BE2C (cell line): ENCODE measurements around the gene ANKRD24.
"Not testable (repeated sequence)": the region's sequence is repeated elsewhere in the genome, so short reads cannot be mapped to it uniquely, and the experiment has no call there.

Experiments
- DNase-seq: peaks from one replicate; pipeline ENCODE4 v3.0.0-alpha.2; 2020
- H3K27me3 ChIP-seq: fragments of 250-450 bp; sonication (Bioruptor Pico); 2 replicates; pipeline ENCODE4 v1.5.1; 2020; ENCODE audit warnings: mild to moderate bottlenecking
- H3K36me3 ChIP-seq: fragments of 250-450 bp; sonication (Bioruptor Pico); 2 replicates; pipeline ENCODE4 v1.5.1; 2020; ENCODE audit warnings: mild to moderate bottlenecking
- H3K4me1 ChIP-seq: fragments of 250-450 bp; sonication (Bioruptor Pico); 2 replicates; pipeline ENCODE4 v1.5.1; 2020
- H3K4me3 ChIP-seq: 2 replicates; pipeline ENCODE4 v1.5.1; 2011; ENCODE audit warnings: low read depth, low read length
- H3K9me3 ChIP-seq: fragments of 250-450 bp; sonication (Bioruptor Pico); 2 replicates; pipeline ENCODE4 v1.5.1; 2020
- TF ChIP-seq, protein P1 (sequence below): IDR thresholded peaks from 2 replicates; pipeline ENCODE4 v1.5.1; 2012; ENCODE audit warnings: mild to moderate bottlenecking, low read depth, low read length

The ANKRD24 gene

GRCh38 chr19:4241824-4242430, 59.4 kb downstream of the ANKRD24 start:
- H3K36me3 ChIP-seq: no peaks in the 10 kb centered on the region
- no peak overlapping the region for H3K4me3 ChIP-seq
- H3K9me3 ChIP-seq: peaks cover 7% of the 10 kb centered on the region
- no peaks in the 10 kb centered on the region for H3K27me3 ChIP-seq
- H3K4me1 ChIP-seq: no peaks in the 10 kb centered on the region; the same call in 1 of the 2 replicates
- TF ChIP-seq, protein P1, sequence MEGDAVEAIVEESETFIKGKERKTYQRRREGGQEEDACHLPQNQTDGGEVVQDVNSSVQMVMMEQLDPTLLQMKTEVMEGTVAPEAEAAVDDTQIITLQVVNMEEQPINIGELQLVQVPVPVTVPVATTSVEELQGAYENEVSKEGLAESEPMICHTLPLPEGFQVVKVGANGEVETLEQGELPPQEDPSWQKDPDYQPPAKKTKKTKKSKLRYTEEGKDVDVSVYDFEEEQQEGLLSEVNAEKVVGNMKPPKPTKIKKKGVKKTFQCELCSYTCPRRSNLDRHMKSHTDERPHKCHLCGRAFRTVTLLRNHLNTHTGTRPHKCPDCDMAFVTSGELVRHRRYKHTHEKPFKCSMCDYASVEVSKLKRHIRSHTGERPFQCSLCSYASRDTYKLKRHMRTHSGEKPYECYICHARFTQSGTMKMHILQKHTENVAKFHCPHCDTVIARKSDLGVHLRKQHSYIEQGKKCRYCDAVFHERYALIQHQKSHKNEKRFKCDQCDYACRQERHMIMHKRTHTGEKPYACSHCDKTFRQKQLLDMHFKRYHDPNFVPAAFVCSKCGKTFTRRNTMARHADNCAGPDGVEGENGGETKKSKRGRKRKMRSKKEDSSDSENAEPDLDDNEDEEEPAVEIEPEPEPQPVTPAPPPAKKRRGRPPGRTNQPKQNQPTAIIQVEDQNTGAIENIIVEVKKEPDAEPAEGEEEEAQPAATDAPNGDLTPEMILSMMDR: no peak
- DNase-seq: no peak

- DNase-seq, H3K4me1 ChIP-seq, H3K4me3 ChIP-seq, H3K9me3 ChIP-seq, H3K27me3 ChIP-seq: not testable (repeated sequence)
- H3K36me3 ChIP-seq: peaks cover 23% of the 10 kb centered on the region
Observed at GRCh38 chr19:4245938-4246337, 63.4 kb downstream of the ANKRD24 start.

DNA sequence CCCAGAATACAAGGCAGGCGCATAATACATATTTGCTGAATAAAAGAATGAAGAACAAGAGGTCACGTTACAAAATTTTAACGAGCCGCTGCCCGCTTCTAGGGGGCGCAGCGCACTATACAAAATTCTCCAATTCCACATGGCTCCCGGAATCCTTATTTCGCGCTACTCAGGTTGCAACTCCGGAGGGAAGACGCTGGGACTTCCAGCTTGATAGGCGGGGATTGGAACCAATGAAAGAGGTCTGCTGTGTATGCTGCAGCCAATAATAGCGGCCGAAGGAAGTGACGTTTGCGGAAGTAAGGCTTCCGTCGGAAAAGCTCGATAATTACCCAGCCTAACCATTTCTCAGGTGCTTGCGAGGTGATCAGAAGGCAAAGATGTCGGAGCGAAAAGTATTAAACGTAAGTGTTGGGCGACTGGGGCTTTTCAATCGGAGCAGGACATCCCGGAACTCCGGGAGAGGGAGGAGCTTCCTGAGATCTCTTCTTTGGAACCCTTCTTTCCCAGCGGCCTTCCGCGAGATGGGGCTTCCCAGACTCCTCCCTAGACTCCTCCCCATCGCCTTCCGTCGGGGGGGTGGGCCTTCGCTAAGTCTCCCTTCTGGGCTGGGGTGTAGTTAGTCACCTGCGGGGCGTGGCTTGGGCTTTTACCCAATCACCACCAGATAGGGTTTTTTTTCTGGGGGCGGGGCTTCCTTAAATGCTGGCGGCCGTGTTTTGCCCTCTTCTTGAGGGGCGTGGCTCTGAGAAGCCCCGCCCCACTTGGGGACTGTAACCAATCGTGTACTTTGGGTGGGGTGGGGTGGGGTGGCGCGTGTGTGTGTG, 64.5 kb downstream of the ANKRD24 start, which contains the start of gene YJU2:
Gene YJU2, plus strand, starts transcription at position 314 of the 827 bp plus-strand sequence. Its CDS starts 67 bp downstream, at position 381.
- TF ChIP-seq, protein P1: peak; percentile 75
- peaks cover under 1% of the 10 kb centered on the region; the same call in 1 of the 2 replicates for H3K9me3 ChIP-seq
- peak; percentile 100 for DNase-seq
- H3K36me3 ChIP-seq: peaks cover 34% of the 10 kb centered on the region
- peak within 1 kb of the TSS; percentile 87 for H3K4me3 ChIP-seq
- H3K27me3 ChIP-seq: no peaks in the 10 kb centered on the region
- no peaks in the 10 kb centered on the region; the same call in 1 of the 2 replicates for H3K4me1 ChIP-seq

DNA sequence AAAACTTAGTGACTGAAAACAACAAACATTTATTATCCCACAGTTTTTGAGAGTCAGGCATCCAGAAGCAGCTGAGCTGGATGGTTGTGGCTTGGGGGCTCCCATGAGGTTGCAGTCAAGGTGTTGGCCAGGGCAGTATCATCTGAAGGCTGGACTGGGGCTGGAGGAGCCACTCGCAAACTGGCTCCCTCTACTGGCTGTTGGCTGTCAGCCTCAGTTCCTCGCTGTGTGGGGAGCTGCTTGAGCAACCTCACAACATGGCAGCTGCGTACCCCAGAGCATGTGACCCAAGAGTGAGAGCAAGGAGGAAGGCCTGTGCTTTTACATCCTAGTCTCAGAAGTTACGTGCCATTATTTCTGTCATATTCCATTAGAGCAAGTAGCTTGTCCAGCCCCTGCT, 74.1 kb downstream of the ANKRD24 start:
- Histone ChIP-seq H3K27me3 (no peaks in the 10 kb centered on the region), H3K9me3 (no peaks in the 10 kb centered on the region; the same call in 1 of the 2 replicates), H3K4me3 (no peak overlapping the region), H3K36me3 (peaks cover 76% of the 10 kb centered on the region), H3K4me1 (no peaks in the 10 kb centered on the region)
- DNase-seq: no peak
- TF ChIP-seq, protein P1: peak; percentile 35; the same call in 1 of the 2 replicates

GRCh38 chr19:4257025-4257424, 74.5 kb downstream of the ANKRD24 start:
- TF ChIP-seq, protein P1: no peak
- Histone ChIP-seq H3K4me1 (no peaks in the 10 kb centered on the region), H3K4me3 (no peak overlapping the region), H3K9me3 (no peaks in the 10 kb centered on the region; the same call in 1 of the 2 replicates), H3K36me3 (peaks cover 72% of the 10 kb centered on the region), H3K27me3 (no peaks in the 10 kb centered on the region)
- no peak for DNase-seq

DNA sequence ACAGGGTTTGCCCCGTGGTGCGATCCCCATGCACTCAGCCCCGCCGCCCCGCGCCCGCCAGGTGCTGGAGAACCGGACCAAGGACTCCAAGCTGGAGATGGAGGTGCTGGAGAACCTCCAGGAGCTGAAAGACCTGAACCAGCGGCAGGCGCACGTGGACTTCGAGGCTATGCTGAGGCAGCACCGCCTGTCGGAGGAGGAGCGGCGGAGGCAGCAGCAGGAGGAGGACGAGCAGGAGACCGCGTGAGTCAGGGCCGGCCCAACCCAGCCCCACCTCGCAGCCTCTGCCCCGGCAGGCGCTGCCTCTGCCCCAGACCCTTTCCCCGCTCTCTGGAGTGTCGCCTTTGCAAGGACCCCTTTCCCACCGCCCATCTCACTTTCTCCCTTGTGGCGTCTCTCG, 75.7 kb downstream of the ANKRD24 start:
- Histone ChIP-seq H3K4me3 (no peak overlapping the region), H3K4me1 (no peaks in the 10 kb centered on the region), H3K36me3 (peaks cover 71% of the 10 kb centered on the region), H3K9me3 (no peaks in the 10 kb centered on the region; the same call in 1 of the 2 replicates), H3K27me3 (no peaks in the 10 kb centered on the region)
- DNase-seq: no peak
- TF ChIP-seq, protein P1: no peak
